MM.1S (cell line): ENCODE data around the gene NRN1L.
A peak's percentile ranks its signal among the peaks of the same experiment; 100 is the strongest.

ENCODE experiments used
- CTCF ChIP-seq: fragments of 300-600 bp; sonication (generic); IDR thresholded peaks from 2 replicates; pipeline ENCODE4 v1.5.1; 2016; ENCODE audit warnings: antibody characterized with exemption, low read length, mixed read lengths
- EZH2 ChIP-seq: fragments of 300-600 bp; sonication (generic); optimal IDR thresholded peaks from 2 replicates; pipeline ENCODE3; 2017; ENCODE audit warnings: low read depth, mild to moderate bottlenecking, antibody characterized with exemption, low read length, mixed read lengths

GRCh38 chr16:67842509-67843342, 42.0 kb upstream of the NRN1L start:
- TF ChIP-seq CTCF (peak; percentile 48), EZH2 (no peak)
